Lower leg skin (tissue), 3 donors: ENCODE measurements around the gene COL4A6.

ENCODE experiments used
- CTCF ChIP-seq, 3 donors: fragments of 450-650 bp; IDR thresholded peaks; one replicate each; pipeline ENCODE4 v1.5.1; 2016; ENCODE audit warnings: antibody characterized with exemption in 3 of 3, mild to moderate bottlenecking in 3 of 3, moderate library complexity in 2 of 3
- POLR2A ChIP-seq, 2 donors: fragments of 450-650 bp; IDR thresholded peaks; one replicate each; pipeline ENCODE4 v1.6.1; 2016 to 2017; ENCODE audit warnings: antibody characterized with exemption in 2 of 2, mild to moderate bottlenecking in 1 of 2, moderate library complexity in 1 of 2

GRCh38 chrX:108221301-108221864, 216.8 kb downstream of the COL4A6 start:
- TF ChIP-seq CTCF (IDR thresholded peaks at IDR 0.05) (no peak), POLR2A (IDR thresholded peaks at IDR 0.05) (no peak)
